Breast epithelium (tissue), 4 donors: Measurements from ENCODE around the gene GALNT9. TPM values are rescaled to one million over a fixed set of nuclear protein-coding genes. Genes with fewer than 3 reads are reported as not detected.

Experiments
- DNase-seq, 2 donors: peaks; one replicate each; pipeline ENCODE4 v3.0.0-alpha.2; 2019; ENCODE audit warnings: low spot score in 2 of 2
- H3K27ac ChIP-seq, 2 donors: fragments of 200-600 bp; sonication (generic) in 1 of 2; one replicate each; pipeline ENCODE4 v1.5.1; 2016 to 2019; ENCODE audit warnings: mild to moderate bottlenecking in 1 of 2
- H3K27me3 ChIP-seq, 2 donors: fragments of 200-600 bp; sonication (generic) in 1 of 2; one replicate each; pipeline versions ENCODE4 v1.5.1 to v1.6.0; 2017 to 2019; ENCODE audit warnings: control low read depth in 1 of 2, mild to moderate bottlenecking in 1 of 2
- H3K36me3 ChIP-seq: fragments of 200-600 bp; one replicate; pipeline ENCODE4 v1.5.1; 2019
- H3K4me1 ChIP-seq, 2 donors: fragments of 200-600 bp; sonication (generic); one replicate each; pipeline ENCODE4 v1.5.1; 2016 to 2019; ENCODE audit warnings: control low read depth in 1 of 2
- H3K4me3 ChIP-seq, 3 donors: fragments of 200-600 bp; sonication (generic); 1 replicate in 2 of 3; 2 replicates in 1 of 3; pipeline ENCODE4 v1.5.1; 2016 to 2019; ENCODE audit warnings: mild to moderate bottlenecking in 3 of 3, moderate library complexity in 2 of 3
- H3K9me3 ChIP-seq, 2 donors: fragments of 200-600 bp; sonication (generic) in 1 of 2; one replicate each; pipeline ENCODE4 v1.5.1; 2016 to 2019; ENCODE audit warnings: control low read depth in 1 of 2
- CTCF ChIP-seq, 3 donors: fragments of 450-650 bp; IDR thresholded peaks; one replicate each; pipeline ENCODE4 v1.5.1; 2016 to 2017; ENCODE audit warnings: antibody characterized with exemption in 3 of 3, mild to moderate bottlenecking in 3 of 3, moderate library complexity in 3 of 3
- POLR2A ChIP-seq: fragments of 450-650 bp; IDR thresholded peaks from one replicate; pipeline ENCODE4 v1.6.1; 2016; ENCODE audit warnings: antibody characterized with exemption, mild to moderate bottlenecking, moderate library complexity
- POLR2AphosphoS5 ChIP-seq, 3 donors: sonication (generic); formaldehyde crosslinking; IDR thresholded peaks; one replicate each; pipeline ENCODE4 v1.6.1; 2017; ENCODE audit warnings: antibody characterized with exemption in 3 of 3
- intact Hi-C: fragments of 100-400 bp; cut with DNase I; formaldehyde crosslinking; loops from one replicate; pipeline ENCODE4 v1.15.1; 2023; ENCODE audit warnings: low total_unique reads
- total RNA-seq, 3 donors: library from RNA; depleted of rRNA; stranded (reverse); fragments of >200 nt; gene quantifications; one replicate each; pipeline ENCODE4 v1.1.0, GENCODE V29; 2016

GALNT9 gene
- total RNA-seq, 3 donors from 2014 or later: 2.9 TPM; not detected in 2

GRCh38 chr12:132281038-132281437 is 48.4 kb downstream of the GALNT9 start:
- TF ChIP-seq POLR2A (no peak), POLR2AphosphoS5 (IDR thresholded peaks at IDR 0.05) (no peak), CTCF (IDR thresholded peaks at IDR 0.05) (no peak)

GRCh38 chr12:132280406-132280805 is 49.0 kb downstream of the GALNT9 start:
- no peaks in the 10 kb centered on the region for H3K4me1 ChIP-seq
- H3K27ac ChIP-seq: no peak overlapping the region
- H3K9me3 ChIP-seq: no peaks in the 10 kb centered on the region
- no peaks in the 10 kb centered on the region for H3K36me3 ChIP-seq
- H3K27me3 ChIP-seq: peaks cover 0 to 97% of the 10 kb centered on the region in 2 donors
- intact Hi-C loops: no loop called here
- H3K4me3 ChIP-seq: no peak overlapping the region
- DNase-seq: no peak
- TF ChIP-seq CTCF (IDR thresholded peaks at IDR 0.05) (no peak), POLR2A (no peak), POLR2AphosphoS5 (IDR thresholded peaks at IDR 0.05) (no peak)

More at GRCh38 chr12:132281038-132281437, 48.4 kb downstream of the GALNT9 start:
- Histone ChIP-seq H3K4me1 (peaks cover 0 to 3% of the 10 kb centered on the region in 2 donors), H3K36me3 (no peaks in the 10 kb centered on the region), H3K9me3 (no peaks in the 10 kb centered on the region), H3K4me3 (no peak overlapping the region), H3K27ac (no peak overlapping the region), H3K27me3 (peaks cover 0 to 97% of the 10 kb centered on the region in 2 donors)
- intact Hi-C loops: no loop called here
- DNase-seq: no peak

- TF ChIP-seq POLR2A: no peak
- TF ChIP-seq CTCF (IDR thresholded peaks at IDR 0.05): no peak
- TF ChIP-seq POLR2AphosphoS5 (IDR thresholded peaks at IDR 0.05): no peak
- Histone ChIP-seq H3K27ac (no peak overlapping the region), H3K36me3 (no peaks in the 10 kb centered on the region), H3K4me3 (no peak overlapping the region), H3K4me1 (no peaks in the 10 kb centered on the region), H3K9me3 (no peaks in the 10 kb centered on the region), H3K27me3 (peaks cover 0 to 97% of the 10 kb centered on the region in 2 donors)
- no peak for DNase-seq
- intact Hi-C loops: no loop called here
Observed at GRCh38 chr12:132279930-132280329, 49.5 kb downstream of the GALNT9 start.

- Histone ChIP-seq H3K9me3 (no peaks in the 10 kb centered on the region), H3K4me1 (no peaks in the 10 kb centered on the region), H3K27me3 (peaks cover 0 to 97% of the 10 kb centered on the region in 2 donors), H3K36me3 (no peaks in the 10 kb centered on the region), H3K27ac (no peak overlapping the region), H3K4me3 (no peak overlapping the region)
- no peak for TF ChIP-seq POLR2A
- no peak for TF ChIP-seq POLR2AphosphoS5 (IDR thresholded peaks at IDR 0.05)
- no peak for TF ChIP-seq CTCF (IDR thresholded peaks at IDR 0.05)
- intact Hi-C loops: no loop called here
- no peak for DNase-seq
Observed at GRCh38 chr12:132279184-132279889, 50.1 kb downstream of the GALNT9 start.

GRCh38 chr12:132278401-132279183 is 50.8 kb downstream of the GALNT9 start:
- no peaks in the 10 kb centered on the region for H3K4me1 ChIP-seq
- no peaks in the 10 kb centered on the region for H3K9me3 ChIP-seq
- DNase-seq: no peak
- no peak overlapping the region for H3K4me3 ChIP-seq
- intact Hi-C loops: no loop called here
- H3K27ac ChIP-seq: no peak overlapping the region
- no peaks in the 10 kb centered on the region for H3K36me3 ChIP-seq
- TF ChIP-seq POLR2A: no peak
- no peak for TF ChIP-seq POLR2AphosphoS5 (IDR thresholded peaks at IDR 0.05)
- no peak for TF ChIP-seq CTCF (IDR thresholded peaks at IDR 0.05)
- peaks cover 0 to 98% of the 10 kb centered on the region in 2 donors for H3K27me3 ChIP-seq
